ENCODE results near the gene AIFM1. TPM values are rescaled to one million over a fixed set of nuclear protein-coding genes. Genes with fewer than 3 reads are reported as not detected.

Gene AIFM1
- total RNA-seq, 1 experiment from 2014 or later, result 23.0 TPM

DNA sequence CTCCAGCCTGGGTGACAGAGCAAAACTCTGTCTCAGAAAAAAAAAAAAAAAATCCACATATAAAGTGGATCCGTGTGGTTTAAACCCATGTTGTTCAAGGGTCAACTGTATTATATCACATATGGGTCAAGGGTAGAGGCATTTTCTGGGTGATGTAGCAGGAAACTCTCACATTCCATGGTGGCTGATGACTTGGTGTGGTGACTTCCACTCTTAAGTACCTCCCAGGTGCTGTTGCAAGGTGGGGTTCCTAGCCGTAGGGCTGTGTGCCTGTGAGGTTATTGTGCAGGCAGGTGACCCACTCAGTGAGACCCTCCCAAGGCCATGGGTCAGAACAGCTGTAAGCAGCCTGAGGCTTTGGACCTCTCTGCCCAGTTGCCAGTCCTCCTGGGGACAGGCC lies 72.4 kb downstream of the AIFM1 start:
- DNase-seq (ENCODE audit: low read depth), result no peak

DNA sequence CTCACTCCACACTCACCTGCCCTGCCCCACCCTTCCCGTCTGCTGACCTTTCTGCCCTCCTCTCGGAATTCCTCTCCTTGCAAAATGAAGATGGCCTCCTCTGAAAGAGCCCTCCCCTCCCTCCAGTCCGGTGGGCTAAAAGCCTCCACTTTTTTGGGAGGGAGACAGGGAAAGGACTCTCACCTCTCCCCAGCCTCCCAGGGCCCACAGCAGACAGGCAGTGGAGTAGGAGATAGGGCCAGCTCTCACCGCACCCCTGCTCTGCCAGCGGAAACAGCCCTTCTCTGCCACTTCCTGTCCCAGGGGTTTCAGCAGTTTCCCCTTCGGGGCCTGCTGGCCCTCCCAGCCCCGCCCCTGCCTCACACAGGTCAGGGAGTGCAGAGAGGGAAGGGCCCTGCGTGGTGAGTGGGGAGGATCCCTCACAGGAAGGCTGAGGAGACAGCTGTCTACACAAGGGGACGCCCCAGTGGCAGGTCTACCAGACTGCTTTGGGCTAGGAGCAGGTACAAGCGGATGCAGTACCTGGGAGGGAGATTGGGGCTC lies 73.6 kb downstream of the AIFM1 start:
- DNase-seq (ENCODE audit: low read depth), result no peak

DNA sequence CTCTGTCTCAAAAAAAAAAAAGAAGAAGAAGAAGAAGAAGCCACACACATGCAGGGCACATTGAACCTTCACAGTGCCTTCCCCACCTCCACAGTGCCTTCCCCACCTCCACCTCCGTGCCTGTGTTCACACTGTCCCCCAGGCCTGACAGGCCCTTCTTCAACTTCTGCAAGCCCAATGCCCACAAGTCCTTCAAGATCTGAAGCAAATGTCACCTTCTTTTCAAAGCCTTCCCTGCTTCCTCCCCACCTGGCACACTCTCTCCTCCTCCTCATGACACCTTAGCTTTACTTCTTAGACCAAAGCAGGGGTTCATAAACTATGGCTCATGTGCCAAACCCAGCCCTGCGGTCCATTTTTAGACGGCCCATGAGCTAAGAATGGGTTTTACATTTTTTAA lies 75.3 kb downstream of the AIFM1 start:
- DNase-seq (ENCODE audit: low read depth), result no peak

- no peak for DNase-seq (ENCODE audit: low read depth)
These were observed 79.0 kb downstream of the AIFM1 start for GRCh38 chrX:130086447-130087206.

DNA sequence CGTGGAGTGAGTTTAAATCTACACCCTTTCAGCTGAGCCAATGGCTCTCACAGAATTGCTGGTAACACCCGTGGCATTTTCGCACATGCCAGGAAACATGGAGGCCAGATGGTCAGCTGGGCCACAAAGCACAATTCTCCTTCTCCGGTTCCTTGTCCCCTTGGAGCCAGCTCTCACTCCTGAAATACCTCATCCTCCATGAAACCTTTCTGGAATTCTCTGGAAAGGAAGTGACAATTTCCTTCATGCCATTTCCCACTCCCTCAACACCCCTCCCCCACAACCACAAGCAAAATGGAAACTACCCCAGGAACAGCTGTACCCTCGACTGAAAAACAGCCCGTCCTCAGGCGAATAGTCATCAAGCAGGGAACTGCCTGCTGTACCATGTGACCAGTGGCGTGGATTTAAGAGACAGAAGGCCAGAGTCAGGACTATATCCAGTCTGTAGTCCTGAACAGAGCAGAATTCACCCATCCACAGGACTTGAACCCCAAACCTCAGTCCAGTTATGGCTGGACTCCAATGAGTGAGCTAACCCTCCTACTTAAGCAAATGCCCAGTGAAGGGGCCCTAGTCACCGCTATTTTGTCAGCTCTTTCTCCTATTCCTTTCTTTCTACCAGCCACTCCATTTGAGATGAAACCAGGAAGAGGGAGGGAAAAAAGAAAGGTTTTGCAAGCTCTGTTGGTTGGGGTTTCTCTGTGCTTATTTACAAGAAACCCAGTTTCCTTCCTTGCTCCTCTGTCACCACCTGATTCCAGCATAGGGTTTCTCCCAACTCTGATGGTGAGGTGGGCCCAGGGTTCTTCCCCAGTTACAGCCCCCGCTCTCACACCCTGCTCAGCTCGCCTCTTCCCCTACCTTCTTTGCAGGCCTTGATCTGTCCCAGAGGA lies 79.8 kb downstream of the AIFM1 start:
- DNase-seq (ENCODE audit: low read depth), result peak; percentile 80

- DNase-seq (ENCODE audit: low read depth), result no peak
These were observed 80.9 kb downstream of the AIFM1 start for GRCh38 chrX:130084631-130085237.

DNA sequence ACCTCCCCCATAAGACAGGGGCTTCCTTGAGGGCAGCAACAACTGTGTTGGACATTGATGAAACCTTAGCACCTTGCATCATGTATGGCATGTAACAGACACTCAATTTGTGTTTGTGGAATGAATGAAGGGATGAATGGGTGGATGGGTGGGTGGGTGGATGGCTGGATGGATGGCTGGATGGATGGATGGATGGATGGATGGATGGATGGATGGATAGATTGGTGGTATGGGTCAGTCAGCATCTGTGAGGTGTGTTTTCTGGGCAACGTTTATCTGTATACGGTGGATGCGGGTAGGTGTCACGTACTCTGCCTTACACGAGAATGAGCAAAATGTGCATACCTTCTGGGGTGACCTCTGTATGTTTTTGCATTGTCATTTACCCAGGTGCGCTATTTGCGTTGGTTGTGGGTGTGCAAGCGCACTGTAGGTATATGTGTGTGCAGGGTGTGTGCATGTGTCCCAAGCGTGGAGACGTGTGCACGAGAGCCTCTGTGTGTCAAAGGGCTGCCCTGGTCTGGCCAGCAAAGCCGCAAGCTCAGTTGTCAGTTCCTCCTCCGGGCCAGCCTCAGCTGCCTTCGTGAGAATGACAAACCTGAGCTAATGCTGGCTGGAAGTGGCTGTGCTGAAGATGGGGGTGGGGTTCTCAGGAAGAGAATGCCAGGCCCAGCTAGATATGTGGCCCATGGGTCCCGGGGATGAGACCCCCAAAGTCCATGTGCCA lies 81.8 kb downstream of the AIFM1 start:
- no peak for DNase-seq (ENCODE audit: low read depth)

DNA sequence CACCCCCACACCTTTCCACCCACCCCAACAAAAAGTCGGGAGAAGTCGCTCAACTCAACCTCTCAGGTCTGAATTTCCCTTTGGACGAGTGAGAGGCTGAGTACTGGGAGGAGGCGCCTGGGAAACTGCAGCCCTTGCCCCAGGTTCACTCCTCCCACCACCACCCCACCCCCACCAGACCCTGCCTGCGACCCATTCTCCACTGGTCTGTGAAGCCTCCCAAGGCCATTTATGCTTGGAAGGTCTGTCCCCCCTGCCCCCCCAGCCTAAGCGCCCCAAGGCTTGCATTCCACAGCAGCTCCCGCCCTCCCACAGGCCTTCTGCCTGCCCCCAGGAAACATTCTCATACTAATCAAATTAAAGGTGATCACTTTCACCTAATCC lies 82.5 kb downstream of the AIFM1 start:
- no peak for DNase-seq (ENCODE audit: low read depth)

DNA sequence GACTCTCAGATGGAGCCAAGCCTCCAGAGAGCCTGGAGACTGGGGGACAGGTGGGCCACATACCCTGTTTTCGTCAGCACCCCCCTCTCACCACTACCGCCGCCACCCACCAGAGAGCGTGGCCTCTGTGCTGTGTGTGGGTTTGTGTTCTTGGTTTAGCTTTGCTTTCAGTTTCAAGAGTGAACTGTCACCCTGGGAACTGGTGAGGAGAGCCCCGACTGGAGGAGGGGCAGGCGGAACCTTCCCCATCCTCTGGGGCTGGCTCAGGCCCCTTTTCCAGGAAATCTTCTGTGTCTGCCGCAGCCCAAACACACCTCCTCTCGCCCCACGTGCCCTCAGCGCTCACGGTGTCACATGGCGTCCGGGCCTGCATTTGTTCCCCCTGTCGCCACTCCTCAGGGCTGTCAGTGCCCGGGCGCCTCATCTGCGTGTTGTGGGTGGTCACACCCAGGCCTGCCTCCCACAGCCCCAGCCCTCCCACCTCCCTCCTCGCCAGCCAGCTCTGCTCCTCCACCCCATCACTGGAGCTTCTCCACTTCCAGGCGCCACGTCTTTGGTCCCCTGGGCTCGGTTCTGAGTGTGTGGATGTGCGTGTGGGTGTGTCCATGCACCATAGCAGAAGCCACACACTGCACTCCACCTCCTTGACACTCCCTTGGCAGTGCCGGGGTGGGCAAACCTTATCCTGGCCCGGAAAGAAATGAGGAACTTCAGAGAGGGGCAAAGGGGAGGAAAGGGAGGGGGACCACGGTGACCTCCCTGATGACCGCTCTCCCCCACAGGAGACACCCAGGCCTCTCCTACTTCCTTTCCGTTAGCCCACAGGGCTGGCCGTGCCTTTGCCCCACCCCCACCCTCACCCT lies 83.2 kb downstream of the AIFM1 start:
- DNase-seq (ENCODE audit: low read depth), result no peak

GRCh38 chrX:130081421-130082045 lies 84.1 kb downstream of the AIFM1 start:
- no peak for DNase-seq (ENCODE audit: low read depth)

DNA sequence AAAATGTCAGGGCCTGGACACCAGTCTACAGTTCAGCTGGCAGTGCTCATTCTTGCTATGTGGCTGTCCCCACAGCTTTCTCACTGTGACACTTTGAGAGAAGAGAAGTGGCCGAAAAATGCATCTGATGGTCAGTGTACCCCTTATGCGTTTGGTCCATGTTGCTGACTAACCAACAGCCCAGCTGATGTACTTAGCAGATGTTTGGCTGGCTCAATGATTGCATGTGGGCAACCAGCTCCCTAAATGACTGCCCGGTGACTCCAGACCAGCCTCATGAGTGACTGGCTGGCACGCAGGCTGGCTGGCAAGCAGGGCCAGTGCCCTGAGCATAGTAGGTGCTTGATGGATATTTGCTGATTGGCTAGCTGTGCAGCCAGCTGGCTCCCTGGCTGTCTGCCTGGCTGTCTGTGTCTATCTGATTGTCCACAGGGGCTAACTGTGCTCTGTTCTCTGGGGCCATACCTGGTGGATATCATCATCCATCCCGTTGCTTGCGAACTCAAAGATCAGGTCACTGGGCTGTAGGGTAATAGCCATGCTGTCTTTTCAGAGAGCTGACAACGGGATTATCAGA lies 84.8 kb downstream of the AIFM1 start:
- no peak for DNase-seq (ENCODE audit: low read depth)

GRCh38 chrX:130079824-130080406 lies 85.7 kb downstream of the AIFM1 start:
- DNase-seq (ENCODE audit: low read depth), result peak; percentile 70

Other genes with a start within 250 kb of the AIFM1 start
- gene BCORL1, start 183.2 kb downstream of the AIFM1 start, total RNA-seq (2014; rRNA removed), result 0.90 and 1.4 TPM in 2 replicates
- gene ELF4, start 55.3 kb downstream of the AIFM1 start, total RNA-seq (2014; rRNA removed), result 14.2 and 14.7 TPM in 2 replicates
- gene RAB33A, start 6.1 kb upstream of the AIFM1 start, total RNA-seq (2014; rRNA removed), result 0.71 TPM in 1 of 2 replicates, not detected in the other
- 6.2 and 7.7 TPM in 2 replicates for gene ZNF280C, start 103.1 kb upstream of the AIFM1 start, total RNA-seq (2014; rRNA removed)
- gene SLC25A14, start 174.1 kb upstream of the AIFM1 start, total RNA-seq (2014; rRNA removed), result 18.6 and 20.2 TPM in 2 replicates
- gene GPR119, start 219.8 kb upstream of the AIFM1 start, total RNA-seq (2014; rRNA removed), result not detected in 2 replicates
- 15.5 and 21.6 TPM in 2 replicates for gene RBMX2, start 236.1 kb upstream of the AIFM1 start, total RNA-seq (2014; rRNA removed)